GM21390 (cell line): ENCODE results near the gene KCTD6.

Source experiments
- ATAC-seq: cut with Tn5 transposase; IDR thresholded peaks from one replicate; pipeline ENCODE4 v1.9.1; 2021; ENCODE audit not compliant: unreplicated experiment

Gene KCTD6

GRCh38 chr3:58485801-58486435 is 6.0 kb upstream of the KCTD6 start:
- no peak for ATAC-seq

- ATAC-seq = no peak
Observed at GRCh38 chr3:58487140-58487886, 4.6 kb upstream of the KCTD6 start.

GRCh38 chr3:58488967-58489366 is 2.9 kb upstream of the KCTD6 start:
- ATAC-seq = no peak

- no peak for ATAC-seq
Observed at GRCh38 chr3:58490860-58491501, 915 bp upstream of the KCTD6 start.

- ATAC-seq = peak; percentile 24
Observed at GRCh38 chr3:58492494-58492905, 604 bp downstream of the KCTD6 start.

GRCh38 chr3:58494107-58494506 is 2.2 kb downstream of the KCTD6 start:
- no peak for ATAC-seq

- ATAC-seq = no peak
Observed at GRCh38 chr3:58495101-58495500, 3.2 kb downstream of the KCTD6 start.

- no peak for ATAC-seq
Observed at GRCh38 chr3:58496206-58496857, 4.4 kb downstream of the KCTD6 start.

GRCh38 chr3:58497097-58497496 is 5.2 kb downstream of the KCTD6 start:
- no peak for ATAC-seq

GRCh38 chr3:58502872-58503271 is 11.0 kb downstream of the KCTD6 start:
- no peak for ATAC-seq

GRCh38 chr3:58507356-58508078 is 15.6 kb downstream of the KCTD6 start:
- ATAC-seq = no peak

- no peak for ATAC-seq
Observed at GRCh38 chr3:58508437-58508836, 16.5 kb downstream of the KCTD6 start.

GRCh38 chr3:58514405-58514804 is 22.5 kb downstream of the KCTD6 start:
- ATAC-seq = no peak

- ATAC-seq = no peak
Observed at GRCh38 chr3:58518291-58518789, 26.4 kb downstream of the KCTD6 start.

- no peak for ATAC-seq
Observed at GRCh38 chr3:58519668-58520402, 27.9 kb downstream of the KCTD6 start.

GRCh38 chr3:58520403-58521335 is 28.8 kb downstream of the KCTD6 start:
- ATAC-seq = no peak

- no peak for ATAC-seq
Observed at GRCh38 chr3:58521336-58521670, 29.4 kb downstream of the KCTD6 start.

GRCh38 chr3:58521917-58522631 is 30.2 kb downstream of the KCTD6 start:
- no peak for ATAC-seq
